Activated CD4-positive, alpha-beta T cell treated with anti-CD3 and anti-CD28 coated beads for 36 hours (primary cell): ENCODE data around the gene CHN1. TPM values are rescaled to one million over a fixed set of nuclear protein-coding genes. Genes with fewer than 3 reads are reported as not detected.

Experiments used
- ATAC-seq: fragments of 200-7000 bp; cut with Tn5 transposase; one replicate; pipeline ENCODE4 v1.10.0; 2021; ENCODE audit warnings: mild to moderate bottlenecking, moderate library complexity
- CTCF ChIA-PET: fragments of 350-600 bp; sonication (Branson Sonifier 250); formaldehyde crosslinking; loops from one replicate; lab custom pipeline; 2021; ENCODE audit warnings: antibody characterized with exemption; lab: Charles Lee
- POLR2A ChIA-PET: fragments of 350-600 bp; sonication (Branson Sonifier 250); formaldehyde crosslinking; loops from one replicate; lab custom pipeline; 2021; ENCODE audit warnings: antibody characterized with exemption, inconsistent platforms; lab: Charles Lee
- DNase-seq: peaks from one replicate; pipeline ENCODE4 v3.0.0-alpha.2; 2020
- H3K27ac Mint-ChIP-seq: one replicate; pipeline ENCODE4 v1.8.0; 2021; ENCODE audit warnings: mixed read lengths
- H3K27me3 Mint-ChIP-seq: one replicate; pipeline ENCODE4 v1.8.0; 2021; ENCODE audit warnings: mixed read lengths
- H3K36me3 Mint-ChIP-seq: one replicate; pipeline ENCODE4 v1.8.0; 2021; ENCODE audit warnings: low read depth, mixed read lengths
- H3K4me1 Mint-ChIP-seq: one replicate; pipeline ENCODE4 v1.8.0; 2021; ENCODE audit warnings: mixed read lengths
- H3K4me3 Mint-ChIP-seq: one replicate; pipeline ENCODE4 v1.8.0; 2021; ENCODE audit warnings: mild to moderate bottlenecking, moderate library complexity, mixed read lengths
- H3K9me3 Mint-ChIP-seq: one replicate; pipeline ENCODE4 v1.8.0; 2021; ENCODE audit warnings: low read depth, mixed read lengths
- intact Hi-C, 2 experiments: fragments of 100-400 bp; cut with DNase I in 1 of 2; cut with micrococcal nuclease in 1 of 2; formaldehyde crosslinking; loops; one replicate each; pipeline versions ENCODE4 v1.14.2 to v1.15.1; 2022 to 2024; cut with DNase I, micrococcal nuclease
- total RNA-seq, 2 experiments: library from RNA; stranded (reverse); gene quantifications; one replicate each; pipeline ENCODE4 v1.2.3, GENCODE V29; 2021

CHN1 gene
- total RNA-seq, 2 experiments from 2014 or later, result 3.8 TPM

GRCh38 chr2:174776675-174777074, 228.5 kb downstream of the CHN1 start:
- ChIA-PET CTCF (interaction anchor here (1.0 to 4.9 kb wide), 4 partner anchors 12 to 54 kb away, joined by 3 to 38 read pairs (median 10); partner anchors contain the start of gene CHRNA1), POLR2A (no interaction called here)
- intact Hi-C loops, result loop anchor here (5.0 kb wide), 2 partner anchors 66 to 391 kb away; partner anchors contain the start of gene ATF2 (in 1 of the 2)
- no peak overlapping the region for H3K27ac Mint-ChIP-seq
- H3K36me3 Mint-ChIP-seq, result no peaks in the 10 kb centered on the region
- ATAC-seq, result no peak
- no peaks in the 10 kb centered on the region for H3K9me3 Mint-ChIP-seq
- peaks cover 51% of the 10 kb centered on the region for H3K4me1 Mint-ChIP-seq
- no peak for DNase-seq
- no peak overlapping the region for H3K4me3 Mint-ChIP-seq
- H3K27me3 Mint-ChIP-seq, result no peaks in the 10 kb centered on the region

GRCh38 chr2:174776223-174776622, 229.0 kb downstream of the CHN1 start:
- no peak overlapping the region for H3K27ac Mint-ChIP-seq
- CTCF ChIA-PET, result interaction anchor here (1.0 to 4.9 kb wide), 7 partner anchors 12 to 76 kb away, joined by 3 to 38 read pairs (median 4); partner anchors contain the start of gene CHRNA1
- intact Hi-C loops, result loop anchor here (5.0 kb wide), 2 partner anchors 66 to 391 kb away; partner anchors contain the start of gene ATF2 (in 1 of the 2)
- POLR2A ChIA-PET, result no interaction called here
- no peaks in the 10 kb centered on the region for H3K27me3 Mint-ChIP-seq
- H3K36me3 Mint-ChIP-seq, result no peaks in the 10 kb centered on the region
- peak; percentile 44 for DNase-seq
- no peak overlapping the region for H3K4me3 Mint-ChIP-seq
- ATAC-seq, result no peak
- peaks cover 51% of the 10 kb centered on the region for H3K4me1 Mint-ChIP-seq
- no peaks in the 10 kb centered on the region for H3K9me3 Mint-ChIP-seq

- DNase-seq (no peak), ATAC-seq (no peak)
- Mint-ChIP-seq H3K4me3 (no peak overlapping the region), H3K9me3 (no peaks in the 10 kb centered on the region), H3K27ac (no peak overlapping the region), H3K4me1 (peaks cover 50% of the 10 kb centered on the region), H3K27me3 (no peaks in the 10 kb centered on the region), H3K36me3 (no peaks in the 10 kb centered on the region)
- intact Hi-C loops, result loop anchor here (5.0 kb wide), 2 partner anchors 67 to 392 kb away; partner anchors contain the start of gene ATF2 (in 1 of the 2)
- ChIA-PET POLR2A (interaction anchor here (0.5 to 0.6 kb wide), 2 partner anchors 69 to 80 kb away, joined by 3 read pairs; no protein-coding TSS in a partner anchor), CTCF (interaction anchor here (0.8 to 4.9 kb wide), 9 partner anchors 11 to 78 kb away, joined by 3 to 38 read pairs (median 5); partner anchors contain the start of gene CHRNA1)
These were observed 229.6 kb downstream of the CHN1 start for GRCh38 chr2:174775571-174775980.

- CTCF ChIA-PET, result interaction anchor here (1.1 to 4.9 kb wide), 7 partner anchors 11 to 77 kb away, joined by 4 to 38 read pairs (median 5); partner anchors contain the start of gene CHRNA1
- Mint-ChIP-seq H3K4me1 (peaks cover 43% of the 10 kb centered on the region), H3K36me3 (no peaks in the 10 kb centered on the region), H3K9me3 (no peaks in the 10 kb centered on the region), H3K27ac (no peak overlapping the region), H3K27me3 (no peaks in the 10 kb centered on the region), H3K4me3 (no peak overlapping the region)
- POLR2A ChIA-PET, result interaction anchor here (0.6 kb wide), 1 partner anchor 81 kb away, joined by 3 read pairs; no protein-coding TSS in a partner anchor
- intact Hi-C loops, result loop anchor here (5.0 kb wide), 3 partner anchors 67 to 392 kb away; partner anchors contain the start of genes ATF2 (in 1 of the 2) and CHN1 (in 1 of the 2)
- DNase-seq (no peak), ATAC-seq (no peak)
These were observed 230.3 kb downstream of the CHN1 start for GRCh38 chr2:174774886-174775285.

GRCh38 chr2:174773215-174773614, 232.0 kb downstream of the CHN1 start:
- H3K27ac Mint-ChIP-seq, result no peak overlapping the region
- POLR2A ChIA-PET, result no interaction called here
- no peak overlapping the region for H3K4me3 Mint-ChIP-seq
- CTCF ChIA-PET, result interaction anchor here (0.6 to 3.9 kb wide), 6 partner anchors 12 to 212 kb away, joined by 3 to 24 read pairs (median 6); no protein-coding TSS in a partner anchor
- peaks cover 28% of the 10 kb centered on the region for H3K4me1 Mint-ChIP-seq
- H3K27me3 Mint-ChIP-seq, result no peaks in the 10 kb centered on the region
- no peaks in the 10 kb centered on the region for H3K9me3 Mint-ChIP-seq
- DNase-seq (no peak), ATAC-seq (no peak)
- no peaks in the 10 kb centered on the region for H3K36me3 Mint-ChIP-seq
- intact Hi-C loops, result loop anchor here in 1 of 2 experiments (5.0 kb wide), 1 partner anchor 234 kb away; the partner anchor contains the start of gene CHN1

- POLR2A ChIA-PET, result interaction anchor here (0.6 kb wide), 1 partner anchor 512 kb away, joined by 3 read pairs; no protein-coding TSS in a partner anchor
- ATAC-seq (no peak), DNase-seq (no peak)
- no peak overlapping the region for H3K27ac Mint-ChIP-seq
- intact Hi-C loops, result loop anchor here in 1 of 2 experiments (5.0 kb wide), 1 partner anchor 235 kb away; the partner anchor contains the start of gene CHN1
- H3K36me3 Mint-ChIP-seq, result no peaks in the 10 kb centered on the region
- H3K27me3 Mint-ChIP-seq, result no peaks in the 10 kb centered on the region
- H3K4me3 Mint-ChIP-seq, result no peak overlapping the region
- no peaks in the 10 kb centered on the region for H3K9me3 Mint-ChIP-seq
- CTCF ChIA-PET, result interaction anchor here (0.8 to 3.9 kb wide), 8 partner anchors 9 to 228 kb away, joined by 3 to 24 read pairs (median 8); no protein-coding TSS in a partner anchor
- H3K4me1 Mint-ChIP-seq, result peaks cover 20% of the 10 kb centered on the region
These were observed 232.7 kb downstream of the CHN1 start for GRCh38 chr2:174772472-174772801.

GRCh38 chr2:174771631-174772471, 233.3 kb downstream of the CHN1 start:
- H3K9me3 Mint-ChIP-seq, result no peaks in the 10 kb centered on the region
- intact Hi-C loops, result loop anchor here (1.0 to 5.0 kb wide), 4 partner anchors 213 to 235 kb away; partner anchors contain the start of gene CHN1 (in 1 of the 2)
- no peaks in the 10 kb centered on the region for H3K27me3 Mint-ChIP-seq
- POLR2A ChIA-PET, result interaction anchor here (0.6 to 1.1 kb wide), 3 partner anchors 23 to 512 kb away, joined by 3 to 4 read pairs (median 3); no protein-coding TSS in a partner anchor
- CTCF ChIA-PET, result interaction anchor here (0.6 to 3.9 kb wide), 27 partner anchors 9 to 334 kb away, joined by 3 to 24 read pairs (median 4); partner anchors contain the start of gene CHN1
- H3K4me3 Mint-ChIP-seq, result no peak overlapping the region
- no peaks in the 10 kb centered on the region for H3K36me3 Mint-ChIP-seq
- peak; percentile 77 for DNase-seq
- peaks cover 17% of the 10 kb centered on the region for H3K4me1 Mint-ChIP-seq
- ATAC-seq, result peak; percentile 89
- no peak overlapping the region for H3K27ac Mint-ChIP-seq

GRCh38 chr2:174771136-174771535, 234.0 kb downstream of the CHN1 start:
- H3K4me3 Mint-ChIP-seq, result no peak overlapping the region
- H3K9me3 Mint-ChIP-seq, result no peaks in the 10 kb centered on the region
- DNase-seq, result no peak
- no peak for ATAC-seq
- H3K27ac Mint-ChIP-seq, result no peak overlapping the region
- ChIA-PET CTCF (interaction anchor here (0.6 to 3.9 kb wide), 29 partner anchors 8 to 334 kb away, joined by 3 to 24 read pairs (median 4); partner anchors contain the start of gene CHN1), POLR2A (interaction anchor here (0.6 to 1.1 kb wide), 2 partner anchors 22 to 24 kb away, joined by 3 to 4 read pairs; no protein-coding TSS in a partner anchor)
- peaks cover 11% of the 10 kb centered on the region for H3K4me1 Mint-ChIP-seq
- intact Hi-C loops, result loop anchor here (1.0 to 5.0 kb wide), 4 partner anchors 214 to 236 kb away; partner anchors contain the start of gene CHN1 (in 1 of the 2)
- no peaks in the 10 kb centered on the region for H3K36me3 Mint-ChIP-seq
- H3K27me3 Mint-ChIP-seq, result no peaks in the 10 kb centered on the region

- H3K4me3 Mint-ChIP-seq, result no peak overlapping the region
- no peaks in the 10 kb centered on the region for H3K9me3 Mint-ChIP-seq
- ATAC-seq, result no peak
- no peak overlapping the region for H3K27ac Mint-ChIP-seq
- no peak for DNase-seq
- intact Hi-C loops, result no loop called here
- CTCF ChIA-PET, result no interaction called here
- POLR2A ChIA-PET, result no interaction called here
- H3K27me3 Mint-ChIP-seq, result no peaks in the 10 kb centered on the region
- no peaks in the 10 kb centered on the region for H3K36me3 Mint-ChIP-seq
- H3K4me1 Mint-ChIP-seq, result peaks cover 4% of the 10 kb centered on the region
These were observed 236.6 kb downstream of the CHN1 start for GRCh38 chr2:174768557-174768956.

GRCh38 chr2:174766271-174766670, 238.9 kb downstream of the CHN1 start:
- no peaks in the 10 kb centered on the region for H3K9me3 Mint-ChIP-seq
- H3K4me1 Mint-ChIP-seq, result peaks cover 5% of the 10 kb centered on the region
- ATAC-seq, result no peak
- ChIA-PET CTCF (interaction anchor here (0.6 to 4.7 kb wide), 3 partner anchors 10 to 17 kb away, joined by 3 to 38 read pairs (median 16); no protein-coding TSS in a partner anchor), POLR2A (no interaction called here)
- intact Hi-C loops, result no loop called here
- H3K27ac Mint-ChIP-seq, result no peak overlapping the region
- DNase-seq, result no peak
- H3K27me3 Mint-ChIP-seq, result no peaks in the 10 kb centered on the region
- no peak overlapping the region for H3K4me3 Mint-ChIP-seq
- no peaks in the 10 kb centered on the region for H3K36me3 Mint-ChIP-seq
